ENCODE results near the gene PSMG4. TPM values are rescaled to one million over a fixed set of nuclear protein-coding genes. Genes with fewer than 3 reads are reported as not detected.

PSMG4 gene
- total RNA-seq, 3 donors from 2014 or later (not counting 1 experiment from before 2014, with no cell fraction given), result 8.3 to 15.3 (median 11.3) TPM

GRCh38 chr6:3276174-3277167, 17.7 kb downstream of the PSMG4 start:
- peaks cover 13 to 17% of the 10 kb centered on the region in 2 donors for H3K4me1 Mint-ChIP-seq
- no peaks in the 10 kb centered on the region for H3K36me3 Mint-ChIP-seq
- 87% methylated on average over 20 of the region's 20 CpGs for WGBS (ENCODE audit: insufficient coverage)
- no peak for DNase-seq
- ATAC-seq, result no peak
- Histone ChIP-seq H3K36me3 (ENCODE audit: control insufficient read depth, insufficient read depth, low read length) (peaks cover 12% of the 10 kb centered on the region), H3K27ac (ENCODE audit: low read length) (no peak overlapping the region), H3K9me3 (ENCODE audit: control insufficient read depth, insufficient read depth, low read length) (no peaks in the 10 kb centered on the region), H3K27me3 (ENCODE audit: control insufficient read depth, insufficient read depth, low read length) (no peaks in the 10 kb centered on the region), H3K4me3 (ENCODE audit: low read length) (no peak overlapping the region), H3K4me1 (ENCODE audit: control insufficient read depth, insufficient read depth, low read length) (no peaks in the 10 kb centered on the region)
- no peak for TF ChIP-seq CTCF (IDR thresholded peaks at IDR 0.05)
- no peak overlapping the region for H3K4me3 Mint-ChIP-seq
- intact Hi-C loops (cut with micrococcal nuclease), result no loop called here
- no peak overlapping the region for H3K27ac Mint-ChIP-seq
- H3K9me3 Mint-ChIP-seq, result no peaks in the 10 kb centered on the region
- H3K27me3 Mint-ChIP-seq (ENCODE audit: low read depth in 2 of 2), result no peaks in the 10 kb centered on the region

GRCh38 chr6:3277251-3277650, 18.5 kb downstream of the PSMG4 start:
- no peak for ATAC-seq
- intact Hi-C loops (cut with micrococcal nuclease), result no loop called here
- H3K4me3 Mint-ChIP-seq, result no peak overlapping the region
- H3K27ac Mint-ChIP-seq, result no peak overlapping the region
- no peaks in the 10 kb centered on the region for H3K9me3 ChIP-seq (ENCODE audit: control insufficient read depth, insufficient read depth, low read length)
- no peak overlapping the region for H3K27ac ChIP-seq (ENCODE audit: low read length)
- H3K36me3 Mint-ChIP-seq, result no peaks in the 10 kb centered on the region
- H3K4me1 Mint-ChIP-seq, result peaks cover 8 to 17% of the 10 kb centered on the region in 2 donors
- TF ChIP-seq CTCF (IDR thresholded peaks at IDR 0.05), result no peak
- H3K9me3 Mint-ChIP-seq, result no peaks in the 10 kb centered on the region
- no peak overlapping the region for H3K4me3 ChIP-seq (ENCODE audit: low read length)
- H3K36me3 ChIP-seq (ENCODE audit: control insufficient read depth, insufficient read depth, low read length), result peaks cover 5% of the 10 kb centered on the region
- 94% methylated on average over 12 of the region's 12 CpGs for WGBS (ENCODE audit: insufficient coverage)
- DNase-seq, result no peak
- no peaks in the 10 kb centered on the region for H3K27me3 ChIP-seq (ENCODE audit: control insufficient read depth, insufficient read depth, low read length)
- H3K27me3 Mint-ChIP-seq (ENCODE audit: low read depth in 2 of 2), result no peaks in the 10 kb centered on the region
- H3K4me1 ChIP-seq (ENCODE audit: control insufficient read depth, insufficient read depth, low read length), result no peaks in the 10 kb centered on the region

- intact Hi-C loops (cut with micrococcal nuclease), result no loop called here
- Histone ChIP-seq H3K27ac (ENCODE audit: low read length) (no peak overlapping the region), H3K4me1 (ENCODE audit: control insufficient read depth, insufficient read depth, low read length) (no peaks in the 10 kb centered on the region), H3K27me3 (ENCODE audit: control insufficient read depth, insufficient read depth, low read length) (no peaks in the 10 kb centered on the region), H3K9me3 (ENCODE audit: control insufficient read depth, insufficient read depth, low read length) (no peaks in the 10 kb centered on the region), H3K4me3 (ENCODE audit: low read length) (no peak overlapping the region), H3K36me3 (ENCODE audit: control insufficient read depth, insufficient read depth, low read length) (peaks cover 3% of the 10 kb centered on the region)
- Mint-ChIP-seq H3K4me3 (no peak overlapping the region), H3K36me3 (no peaks in the 10 kb centered on the region), H3K9me3 (no peaks in the 10 kb centered on the region), H3K27ac (no peak overlapping the region), H3K27me3 (ENCODE audit: low read depth in 2 of 2) (no peaks in the 10 kb centered on the region), H3K4me1 (peaks cover 8 to 17% of the 10 kb centered on the region in 2 donors)
- TF ChIP-seq CTCF (IDR thresholded peaks at IDR 0.05), result no peak
- DNase-seq, result no peak
- ATAC-seq, result no peak
- 92% methylated on average over 8 of the region's 9 CpGs for WGBS (ENCODE audit: insufficient coverage)
Observed at GRCh38 chr6:3277851-3278416, 19.2 kb downstream of the PSMG4 start.
